ENCODE results near the gene CRY1. TPM values are rescaled to one million over a fixed set of nuclear protein-coding genes. Genes with fewer than 3 reads are reported as not detected.

Gene CRY1
- total and polyA plus RNA-seq, 2 of the 4 experiments (the other 2 are of a cell fraction): 5.9 to 9.9 TPM

DNA sequence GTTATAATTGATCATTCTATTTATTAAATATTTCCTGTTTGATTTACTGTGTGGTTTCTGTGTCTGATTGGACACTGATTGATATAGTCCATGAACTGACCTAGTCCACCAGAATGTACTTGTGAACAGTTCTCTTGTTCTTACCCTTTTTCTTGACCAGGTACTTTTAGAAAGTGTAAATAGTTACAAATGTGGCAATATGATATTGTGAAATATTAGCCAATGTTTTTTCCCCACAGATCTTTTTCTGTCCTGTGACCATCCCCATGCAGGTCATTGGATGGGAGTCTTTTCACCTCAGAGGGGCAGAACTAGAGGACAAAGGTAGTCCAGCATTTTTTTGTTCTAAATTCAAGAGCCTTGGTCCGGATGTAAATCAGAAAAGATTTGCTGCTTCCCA is 8.3 kb upstream of the CRY1 start:
- no CpG with 5 or more reads among the region's 1 CpG for WGBS, 2 experiments (ENCODE audit: extremely low coverage in 2 of 2, insufficient read length in 1 of 2)
- H3K36me3 ChIP-seq (ENCODE audit: control insufficient read depth, insufficient read depth, low read length): no peaks in the 10 kb centered on the region
- CTCF ChIA-PET: no interaction called here
- no peak overlapping the region for H3K9ac ChIP-seq (ENCODE audit: low read depth, low read length)
- POLR2A ChIA-PET (ENCODE audit: unreplicated experiment): no interaction called here
- no peaks in the 10 kb centered on the region for H3K9me1 ChIP-seq (ENCODE audit: insufficient read depth, low read length)
- no peak overlapping the region for H3K14ac ChIP-seq (replicated peaks; ENCODE audit: low read depth, low read length)
- no peak overlapping the region for H3K23ac ChIP-seq (ENCODE audit: low read depth, low read length)
- BruUV-seq (replicated peaks): no TSS peak
- no peak overlapping the region for H4K91ac ChIP-seq (ENCODE audit: insufficient read depth, low read depth, low read length)
- H3K4me2 ChIP-seq (ENCODE audit: low read depth, low read length): no peak overlapping the region
- DNase-seq (no peak), ATAC-seq (ENCODE audit: low read depth) (no peak)
- peaks cover 11% of the 10 kb centered on the region for H3K27me3 ChIP-seq (ENCODE audit: control insufficient read depth, insufficient read depth, low read length)
- no peaks in the 10 kb centered on the region for H3K9me3 ChIP-seq (ENCODE audit: control insufficient read depth, insufficient read depth, low read length)
- TF ChIP-seq CEBPB (IDR thresholded peaks at IDR 0.05; ENCODE audit: low read depth, low read length) (0 out of 2 replicates have a peak, but pooled peaks have one; percentile 43), RCOR1 (IDR thresholded peaks at IDR 0.05; ENCODE audit: insufficient replicate concordance, low read length) (no peak), MXI1 (IDR thresholded peaks at IDR 0.05; ENCODE audit: borderline replicate concordance, low read depth, low read length) (no peak), MAFK (IDR thresholded peaks at IDR 0.05; ENCODE audit: low read depth, low read length) (no peak)
- H3K27ac ChIP-seq (ENCODE audit: insufficient read depth, low read length): no peak overlapping the region
- H4K5ac ChIP-seq (ENCODE audit: low read depth, low read length): no peak overlapping the region
- H2AK9ac ChIP-seq (replicated peaks; ENCODE audit: low read depth, low read length, poor library complexity): no peak overlapping the region
- no peak overlapping the region for H3K56ac ChIP-seq (ENCODE audit: extremely low read depth, insufficient read depth, low read length)
- no peak overlapping the region for H3K4ac ChIP-seq (ENCODE audit: low read depth, low read length)
- H2BK5ac ChIP-seq (ENCODE audit: low read depth, low read length, poor library complexity, severe bottlenecking): no peak overlapping the region
- H2BK15ac ChIP-seq (ENCODE audit: low read depth, low read length): no peak overlapping the region
- H3K79me1 ChIP-seq (ENCODE audit: low read depth in 1 of 2, low read length in 2 of 2): no peaks in the 10 kb centered on the region
- no peak overlapping the region for H2BK20ac ChIP-seq (ENCODE audit: low read depth, low read length)
- no peaks in the 10 kb centered on the region for H3K4me1 ChIP-seq (ENCODE audit: control insufficient read depth, insufficient read depth, low read length)
- H3K18ac ChIP-seq (ENCODE audit: low read depth, low read length): no peak overlapping the region
- no peak overlapping the region for H2BK120ac ChIP-seq (ENCODE audit: low read depth, low read length)
- H4K20me1 ChIP-seq (ENCODE audit: insufficient read depth, low read length): no peaks in the 10 kb centered on the region
- intact Hi-C loops (cut with micrococcal nuclease) (loop anchor here (10.0 kb wide), 1 partner anchor 577 kb away; no protein-coding TSS in a partner anchor), dilution Hi-C loops (cut with HindIII; ENCODE audit: low sequenced_read_pairs, unreplicated experiment) (no loop called here), in situ Hi-C loops (cut with MboI; ENCODE audit: low sequenced_read_pairs) (no loop called here)
- no peak overlapping the region for H4K8ac ChIP-seq (ENCODE audit: low read depth in 2 of 2, low read length in 2 of 2)
- H3K4me3 ChIP-seq (ENCODE audit: insufficient read depth, low read depth, low read length): no peak overlapping the region
- no peak overlapping the region for H2AK5ac ChIP-seq (ENCODE audit: low read depth, low read length)
- H2AFZ ChIP-seq (replicated peaks; ENCODE audit: low read length, poor library complexity): no peak overlapping the region

Data from IMR-90 (cell line).